Stimulated activated CD4-positive, alpha-beta T cell treated with anti-CD3 and anti-CD28 coated beads, TNF-alpha, amount 100 ng/mL, for 1 hour (primary cell): Measurements from ENCODE around the gene KIF4A.
A peak's percentile ranks its signal among the peaks of the same experiment; 100 is the strongest.
"Not testable (repeated sequence)": the region's sequence is repeated elsewhere in the genome, so short reads cannot be mapped to it uniquely, and the experiment has no call there.

Experiments
- DNase-seq, 3 donors: peaks; one replicate each; pipeline ENCODE4 v3.0.0-alpha.2; 2020; ENCODE audit warnings: low read depth in 3 of 3, low spot score in 1 of 3

The KIF4A gene

GRCh38 chrX:70360366-70360765 lies 70.5 kb downstream of the KIF4A start:
- no peak for DNase-seq

GRCh38 chrX:70368731-70369130 lies 78.8 kb downstream of the KIF4A start:
- not testable (repeated sequence) for DNase-seq

- no peak for DNase-seq
Observed at GRCh38 chrX:70386235-70386634, 96.3 kb downstream of the KIF4A start.

- no peak for DNase-seq
Observed at GRCh38 chrX:70398899-70399298, 109.0 kb downstream of the KIF4A start.

GRCh38 chrX:70400181-70400580 lies 110.3 kb downstream of the KIF4A start:
- not testable (repeated sequence) for DNase-seq

DNA sequence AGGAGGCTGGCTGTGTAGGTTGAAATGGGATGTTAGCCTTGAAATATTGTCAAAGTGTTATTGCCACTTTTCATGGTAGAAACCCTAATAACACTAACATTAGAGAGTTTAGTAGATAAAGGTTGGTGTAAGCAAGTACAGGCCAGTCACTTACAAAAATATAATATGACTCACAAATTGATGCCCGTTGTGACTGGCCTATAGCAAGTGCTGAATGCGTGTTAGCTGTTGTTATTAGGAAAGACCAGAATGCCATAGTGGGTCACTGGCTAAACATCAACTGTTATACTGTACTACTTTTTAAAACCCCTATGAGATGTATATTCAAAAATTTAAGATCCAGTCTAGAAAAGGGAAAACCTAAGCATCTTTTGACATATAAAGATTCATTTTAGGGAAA lies 112.8 kb downstream of the KIF4A start:
- DNase-seq: no peak

DNA sequence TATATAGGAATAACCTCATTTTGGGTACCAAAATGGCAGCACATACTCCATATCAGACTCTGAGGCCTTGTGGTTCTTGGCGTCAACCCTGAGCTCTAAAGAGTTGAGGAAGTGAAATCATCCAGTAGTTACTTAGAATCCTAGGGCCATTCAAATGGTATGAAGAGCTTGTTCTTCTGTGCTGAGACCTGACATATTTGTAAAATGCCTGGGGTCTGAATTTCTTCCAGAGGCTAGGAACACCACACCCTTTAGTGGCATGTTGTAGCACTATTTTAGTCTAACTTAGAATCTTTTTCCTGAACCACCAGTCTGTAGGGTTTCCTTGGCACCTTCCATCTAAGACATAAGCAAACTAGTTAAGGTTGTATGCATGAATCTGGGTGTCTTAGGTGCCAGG lies 115.1 kb downstream of the KIF4A start:
- DNase-seq: no peak

- no peak for DNase-seq
Observed at GRCh38 chrX:70410921-70411320, 121.0 kb downstream of the KIF4A start.

- no peak for DNase-seq
Observed at GRCh38 chrX:70411475-70411874, 121.6 kb downstream of the KIF4A start.

DNA sequence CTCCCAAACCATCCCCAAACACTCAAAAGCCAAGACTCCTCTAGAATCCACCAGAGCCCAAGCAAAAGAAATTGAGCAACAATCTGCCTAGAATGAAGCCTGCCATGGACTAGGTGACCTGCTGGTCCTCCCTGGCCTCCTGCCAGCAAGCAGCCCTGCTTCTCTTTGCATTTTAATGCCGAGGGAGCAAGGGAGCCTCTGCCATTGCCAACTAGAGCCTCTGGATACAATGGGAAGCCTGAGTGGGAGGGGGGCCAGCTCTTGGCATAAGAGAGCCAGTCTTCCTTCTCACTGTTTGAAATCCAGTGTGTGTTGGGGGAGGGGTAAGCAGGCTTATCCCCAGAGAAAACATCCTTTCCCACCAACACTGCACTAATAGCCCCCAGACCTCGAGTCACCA lies 131.7 kb downstream of the KIF4A start:
- no peak for DNase-seq

GRCh38 chrX:70422851-70423341 lies 133.0 kb downstream of the KIF4A start, which contains the start of gene GDPD2:
Gene GDPD2 (plus strand): TSS chrX:70423314. CDS start chrX:70424985, 1,671 bp downstream.
- no peak for DNase-seq

- DNase-seq: no peak
Observed at GRCh38 chrX:70423936-70424675, 134.2 kb downstream of the KIF4A start.

DNA sequence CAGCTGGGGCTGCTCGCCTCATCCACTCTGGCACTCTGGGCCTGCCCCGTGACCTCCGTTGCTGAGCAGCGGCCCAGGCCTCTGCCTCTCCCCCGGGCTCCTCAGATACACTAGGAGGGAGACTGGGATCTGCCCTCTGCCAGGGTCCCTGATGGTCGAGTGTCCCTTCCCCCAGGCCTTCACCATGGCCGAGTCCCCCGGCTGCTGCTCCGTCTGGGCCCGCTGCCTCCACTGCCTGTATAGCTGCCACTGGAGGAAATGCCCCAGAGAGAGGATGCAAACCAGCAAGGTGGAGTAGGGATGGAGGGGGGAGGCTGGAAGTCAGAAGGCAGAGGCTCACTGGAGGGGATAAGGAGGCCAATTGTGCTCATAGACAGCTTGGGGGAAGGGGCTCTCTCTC lies 134.9 kb downstream of the KIF4A start:
- DNase-seq: no peak

DNA sequence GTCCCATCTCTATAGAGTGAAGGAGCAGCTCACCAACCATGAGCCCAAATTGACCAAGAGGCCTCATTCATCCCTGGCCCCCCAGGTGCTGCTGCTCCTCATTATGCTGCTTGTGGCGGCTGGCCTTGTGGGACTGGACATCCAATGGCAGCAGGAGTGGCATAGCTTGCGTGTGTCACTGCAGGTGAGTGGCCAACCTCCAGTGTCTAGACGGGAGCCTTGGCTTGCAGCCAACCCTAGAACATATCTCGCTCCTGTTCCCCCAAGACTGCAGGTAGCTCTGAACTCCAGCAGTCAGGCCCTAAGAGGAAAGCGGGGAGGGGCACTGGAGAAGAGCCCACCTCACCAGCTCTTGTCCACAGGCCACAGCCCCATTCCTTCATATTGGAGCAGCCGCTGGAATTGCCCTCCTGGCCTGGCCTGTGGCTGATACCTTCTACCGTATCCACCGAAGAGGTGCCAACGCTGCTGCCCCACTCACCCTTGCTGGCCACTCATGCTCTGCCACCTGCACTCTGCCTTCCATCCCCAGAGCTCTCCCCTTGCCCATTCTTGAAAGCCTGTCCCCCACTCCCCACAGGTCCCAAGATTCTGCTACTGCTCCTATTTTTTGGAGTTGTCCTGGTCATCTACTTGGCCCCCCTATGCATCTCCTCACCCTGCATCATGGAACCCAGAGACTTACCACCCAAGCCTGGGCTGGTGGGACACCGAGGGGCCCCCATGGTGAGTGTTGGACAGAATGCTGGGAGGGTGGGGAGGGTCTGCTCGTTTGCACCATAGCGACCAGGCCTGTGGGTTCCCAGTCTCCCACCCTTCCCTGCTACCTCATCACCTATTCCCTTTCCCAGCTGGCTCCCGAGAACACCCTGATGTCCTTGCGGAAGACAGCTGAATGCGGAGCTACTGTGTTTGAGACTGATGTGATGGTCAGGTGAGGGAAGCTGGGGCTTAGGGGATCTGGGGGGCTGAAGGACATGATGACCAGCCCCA lies 136.7 kb downstream of the KIF4A start:
- no peak for DNase-seq

GRCh38 chrX:70427365-70427764 lies 137.5 kb downstream of the KIF4A start:
- no peak for DNase-seq

GRCh38 chrX:70429759-70430158 lies 139.9 kb downstream of the KIF4A start:
- no peak for DNase-seq

DNA sequence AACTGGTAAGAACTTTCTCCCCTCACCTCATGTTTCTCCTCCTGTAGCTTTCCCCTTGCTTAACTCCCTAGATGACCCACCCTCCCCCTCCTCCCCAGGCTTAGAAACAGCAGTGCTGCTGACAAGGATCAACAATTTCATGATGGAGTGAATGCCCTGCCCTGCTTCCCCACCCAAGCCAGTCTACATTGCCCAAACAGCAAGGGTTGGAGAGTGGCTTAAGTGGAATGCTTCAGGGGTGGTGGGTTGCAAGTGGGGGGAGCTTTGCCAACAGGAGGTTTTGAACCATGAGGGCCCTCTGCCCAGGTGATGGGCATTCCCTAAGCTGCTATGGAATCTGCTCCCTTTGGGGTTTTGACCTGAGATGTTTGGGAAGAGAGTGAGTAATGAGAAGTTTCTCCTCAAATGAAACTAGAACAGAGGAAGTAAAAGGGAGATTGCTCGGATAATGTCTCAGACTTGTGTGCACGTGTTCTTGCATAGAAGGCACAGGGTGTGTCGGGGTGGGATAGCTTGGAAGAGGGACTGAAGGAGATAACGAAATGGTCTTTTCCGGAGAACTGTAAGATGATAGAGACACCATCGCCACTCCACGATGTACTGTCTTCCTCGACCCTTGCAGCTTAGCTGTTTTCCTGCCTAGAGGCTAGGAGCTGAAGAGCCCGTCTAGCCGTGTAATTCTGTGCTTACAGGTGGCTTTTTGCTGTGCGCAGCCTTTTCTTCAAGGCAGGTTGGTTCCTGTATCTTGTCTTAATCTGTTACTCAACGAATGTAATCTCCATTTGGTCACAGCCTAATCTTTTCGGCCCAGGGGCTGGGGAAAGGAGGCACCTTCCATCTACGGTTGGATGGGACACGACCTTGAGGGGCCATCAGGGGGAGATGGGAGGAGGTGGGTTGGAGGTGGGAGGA lies 143.3 kb downstream of the KIF4A start:
- DNase-seq: no peak

DNA sequence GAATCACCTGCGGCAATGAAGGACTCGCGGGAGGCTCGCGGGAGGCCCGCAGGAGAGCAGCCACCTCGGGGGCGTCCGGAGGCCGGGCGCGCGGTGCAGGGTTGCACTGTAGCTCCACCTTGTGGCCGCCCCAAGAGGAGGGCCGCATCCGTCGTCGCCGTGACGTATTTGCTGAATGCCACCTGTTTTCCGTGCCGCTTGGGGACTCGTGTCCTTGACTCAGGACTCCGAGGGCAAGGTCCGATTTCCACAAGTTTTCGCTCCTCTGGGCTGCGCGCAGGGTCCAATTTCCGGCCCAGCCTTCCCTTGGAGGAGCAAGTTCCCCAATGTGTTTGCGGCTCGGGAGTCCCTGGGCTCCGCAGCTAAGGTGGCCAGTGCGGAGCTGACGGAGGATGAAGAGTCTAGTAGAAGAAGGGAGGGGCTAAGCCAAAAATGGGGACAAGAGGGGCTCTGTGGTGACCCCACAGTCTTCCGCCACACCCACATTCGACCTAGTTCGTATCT lies 144.0 kb downstream of the KIF4A start:
- peak in 2 of 3 donors; percentile 53 to 54 for DNase-seq

DNA sequence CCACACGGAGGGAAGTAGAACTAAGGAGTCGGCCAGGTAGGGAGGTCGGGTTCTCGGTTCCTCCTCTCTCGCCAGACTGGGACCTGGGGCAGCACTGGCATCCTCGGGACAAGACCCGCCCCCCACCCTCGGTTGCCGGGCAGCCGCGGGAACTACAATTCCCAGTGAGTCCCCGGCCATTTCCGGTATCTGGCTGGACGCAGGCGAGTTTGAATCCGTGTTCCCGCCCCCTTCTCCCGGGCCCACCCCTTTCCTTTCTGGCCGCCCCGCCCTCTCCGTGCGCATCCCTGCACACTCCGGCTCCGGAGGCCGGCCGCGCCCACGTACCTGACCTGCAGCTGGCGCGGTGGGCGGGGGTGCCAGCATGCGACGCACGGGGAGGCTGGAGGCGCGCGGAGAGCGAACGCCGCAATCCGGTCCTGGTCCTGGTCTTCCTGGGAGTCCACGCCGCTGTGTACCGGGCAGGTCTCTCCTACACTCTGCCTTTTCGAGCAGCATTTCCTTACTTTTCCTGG lies 144.5 kb downstream of the KIF4A start:
- peak in 1 of 3 donors; percentile 33 for DNase-seq

- DNase-seq: no peak
Observed at GRCh38 chrX:70434914-70435586, 145.1 kb downstream of the KIF4A start.
